Right renal pelvis (tissue), 4 donors: Measurements from ENCODE around the gene FAM200B. TPM values are rescaled to one million over a fixed set of nuclear protein-coding genes. Genes with fewer than 3 reads are reported as not detected.
"Not testable (repeated sequence)": the region's sequence is repeated elsewhere in the genome, so short reads cannot be mapped to it uniquely, and the experiment has no call there.

ENCODE experiments used
- DNase-seq, 4 donors: peaks; one replicate each; pipeline ENCODE4 v3.0.0-alpha.2; 2013; ENCODE audit warnings: low read depth in 4 of 4, low spot score in 3 of 4, missing footprints in 1 of 4
- polyA plus RNA-seq, 4 donors: library from polyadenylated mRNA; unstranded; fragments of 120-200 nt; gene quantifications; one replicate each; pipeline ENCODE4 v1.2.1, GENCODE V29; 2013; ENCODE audit not compliant: insufficient read length in 4 of 4

FAM200B gene
- polyA plus RNA-seq, 4 donors: 68.5 to 87.8 (median 85.8) TPM

DNA sequence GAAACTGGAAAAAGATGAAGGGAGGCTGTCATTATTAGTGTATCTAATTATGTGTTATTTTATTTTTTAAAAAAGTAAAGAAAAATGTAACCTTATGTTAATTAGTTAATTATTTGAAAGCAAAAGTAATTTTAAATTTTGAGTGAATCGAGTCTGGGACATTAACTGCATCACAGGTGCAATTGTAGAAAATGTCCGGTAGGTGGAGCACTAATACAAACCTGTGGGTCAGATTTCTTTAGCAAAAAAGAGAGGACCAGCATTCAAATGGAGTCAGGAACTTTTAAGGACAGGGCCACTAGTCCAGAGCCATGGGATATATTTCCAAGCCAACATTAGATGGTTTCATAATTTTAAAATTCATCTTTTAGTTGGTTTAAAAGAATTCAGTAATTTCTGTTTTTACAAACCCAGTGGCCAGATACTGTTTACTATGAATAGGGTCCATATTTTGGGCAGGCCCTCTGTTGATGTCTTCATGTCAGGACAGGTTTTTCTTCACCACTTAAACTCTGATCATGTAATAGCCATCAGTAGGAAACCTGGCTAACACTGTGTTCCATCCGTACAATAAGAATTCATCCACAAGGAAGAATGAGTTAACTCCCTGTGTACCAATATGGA is 48.4 kb downstream of the FAM200B start:
- DNase-seq: no peak

DNA sequence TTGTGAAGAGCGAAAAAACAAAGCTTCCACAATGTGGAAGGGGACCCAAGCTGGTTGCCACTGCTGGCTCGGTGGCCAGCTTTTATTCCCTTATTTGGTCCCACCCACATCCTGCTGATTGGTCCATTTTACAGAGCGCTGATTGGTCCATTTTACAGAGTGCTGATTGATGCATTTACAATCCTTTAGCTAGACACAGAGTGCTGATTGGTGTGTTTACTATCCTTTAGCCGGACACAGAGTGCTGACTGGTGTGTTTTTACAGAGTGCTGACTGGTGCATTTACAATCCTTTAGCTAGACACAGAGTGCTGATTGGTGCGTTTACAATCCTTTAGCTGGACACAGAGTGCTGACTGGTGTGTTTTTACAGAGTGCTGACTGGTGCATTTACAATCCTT is 51.4 kb downstream of the FAM200B start:
- not testable (repeated sequence) for DNase-seq

DNA sequence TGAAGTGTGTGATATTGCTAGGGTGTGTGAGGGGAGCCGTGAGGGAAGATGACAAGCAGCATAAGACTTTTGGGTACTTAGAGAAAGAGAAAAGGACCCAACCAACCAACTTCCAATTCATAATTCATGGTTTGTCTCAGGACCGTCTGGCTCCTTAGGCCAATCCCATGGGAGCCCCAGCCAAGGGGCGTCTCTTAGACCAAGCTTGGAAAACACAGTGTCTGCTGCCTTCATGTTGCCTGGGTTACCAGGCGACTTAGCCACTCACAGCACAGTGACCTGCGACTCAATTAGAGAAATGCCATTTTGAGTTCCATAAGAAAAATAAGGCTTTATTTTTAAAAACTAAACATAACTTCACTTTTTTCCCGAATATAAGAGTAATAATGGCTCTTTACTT is 53.9 kb downstream of the FAM200B start:
- DNase-seq: no peak

DNA sequence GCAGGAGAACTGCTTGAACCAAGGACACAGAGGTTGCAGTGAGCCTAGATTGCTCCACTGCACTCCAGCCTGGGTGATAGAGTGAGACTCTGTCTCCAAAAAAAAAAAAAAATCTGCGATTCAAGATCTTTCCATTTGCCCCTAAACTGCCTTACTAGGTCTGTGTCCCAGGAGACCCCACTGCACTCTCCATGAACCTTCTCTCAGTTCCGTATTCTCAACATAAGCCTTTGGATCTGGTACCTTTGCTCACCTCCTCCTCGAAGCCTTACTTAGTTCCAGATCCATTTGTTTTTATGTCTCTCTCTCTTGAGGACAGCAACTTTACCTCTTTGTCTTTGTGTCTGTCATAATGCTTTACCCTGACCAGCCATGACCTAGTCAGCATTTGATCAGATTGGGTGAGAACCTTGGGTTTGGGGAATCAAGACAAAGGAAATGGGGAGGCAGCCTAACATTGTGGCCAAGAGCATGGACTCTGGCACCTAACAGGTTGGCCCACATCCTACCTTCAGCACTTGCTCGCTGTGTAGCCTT is 55.0 kb downstream of the FAM200B start:
- no peak for DNase-seq

DNA sequence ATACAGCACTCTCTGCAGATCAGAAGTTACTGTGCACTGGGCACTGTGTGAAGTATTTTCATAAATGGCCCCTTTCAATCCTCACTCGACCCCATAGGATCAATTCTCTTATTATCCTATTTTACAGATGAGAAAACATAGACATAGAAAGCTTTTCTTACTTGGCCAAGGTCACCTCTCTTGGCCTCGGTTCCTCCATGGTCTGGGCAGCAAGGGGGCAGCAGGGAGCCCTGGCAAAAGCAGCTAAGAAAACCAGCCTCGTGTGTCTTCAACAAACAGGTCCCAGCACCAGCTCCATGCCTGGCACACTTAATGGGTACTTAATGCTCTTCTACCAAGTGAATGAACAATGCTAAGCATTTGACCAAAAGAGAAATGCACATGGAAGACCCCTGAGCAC is 55.6 kb downstream of the FAM200B start:
- DNase-seq: no peak

DNA sequence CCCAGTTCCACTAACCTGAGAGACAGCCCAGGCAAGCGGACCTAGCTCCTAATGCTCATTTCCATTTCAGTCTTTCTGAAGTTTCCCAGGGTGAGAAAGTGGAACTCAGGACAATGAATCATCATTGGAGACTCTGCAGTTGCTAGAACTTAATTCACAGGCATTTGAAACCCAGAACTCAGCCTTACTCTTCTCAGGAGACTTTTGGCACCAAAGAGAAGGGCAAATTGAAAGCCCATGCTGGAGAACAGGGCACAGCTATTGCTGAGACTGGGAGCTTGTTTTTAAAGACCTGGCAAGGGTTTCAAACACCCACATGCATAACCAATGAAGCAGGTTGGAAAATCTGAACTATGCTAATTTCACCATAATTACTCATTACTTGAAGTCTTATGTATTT is 57.2 kb downstream of the FAM200B start:
- DNase-seq: no peak

Other genes starting within 250 kb of the FAM200B start
- 10 to 100 TPM; 47.8 to 57.5 (median 54.2) TPM for gene CC2D2A, start 211.9 kb upstream of the FAM200B start, polyA plus RNA-seq
- gene FBXL5, start 26.5 kb upstream of the FAM200B start, polyA plus RNA-seq: 100 to 1,000 TPM; 120 to 146 (median 139) TPM
- gene BST1, start 21.2 kb downstream of the FAM200B start, polyA plus RNA-seq: 10 to 100 TPM; 12.8 to 16.0 (median 14.6) TPM
- gene CD38, start 96.5 kb downstream of the FAM200B start, polyA plus RNA-seq: 1 to 10 TPM in 2 of 4 donors, under 1 TPM in 2; 0.83 to 1.7 (median 1.1) TPM